ENCODE measurements around the gene PSEN1. TPM values are rescaled to one million over a fixed set of nuclear protein-coding genes. Genes with fewer than 3 reads are reported as not detected.

PSEN1 gene
- total and polyA plus RNA-seq, 2 donors (not counting 3 experiments of a cell fraction or from before 2014, with no cell fraction given), result 16.5 to 36.8 TPM

DNA sequence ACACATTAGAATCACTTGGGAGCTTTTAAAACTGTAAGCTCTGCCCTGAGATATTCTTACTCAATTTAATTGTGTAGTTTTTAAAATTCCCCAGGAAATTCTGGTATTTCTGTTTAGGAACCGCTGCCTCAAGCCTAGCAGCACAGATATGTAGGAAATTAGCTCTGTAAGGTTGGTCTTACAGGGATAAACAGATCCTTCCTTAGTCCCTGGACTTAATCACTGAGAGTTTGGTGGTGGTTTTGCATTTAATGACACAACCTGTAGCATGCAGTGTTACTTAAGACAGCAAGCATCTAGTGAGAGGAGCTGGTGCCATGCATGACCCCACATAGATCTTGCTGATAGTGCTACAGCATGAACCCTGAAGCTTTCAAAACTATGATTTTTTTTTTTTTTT is 81.1 kb downstream of the PSEN1 start:
- ChIA-PET POLR2A (interaction anchor here (1.0 kb wide), 1 partner anchor 10 kb away, joined by 3 read pairs; no protein-coding TSS in a partner anchor), CTCF (interaction anchor here (0.9 to 1.6 kb wide), 4 partner anchors 14 to 78 kb away, joined by 3 to 4 read pairs (median 3); no protein-coding TSS in a partner anchor)
- dilution Hi-C loops (cut with MboI; ENCODE audit: extremely low pct_ligation_motif_present, low sequenced_read_pairs), result no loop called here
- Histone ChIP-seq H3K27ac (ENCODE audit: insufficient read depth, low read depth, low read length) (no peak overlapping the region), H3K4me1 (ENCODE audit: control insufficient read depth, extremely low read depth, insufficient read depth, low read length) (peaks cover 14% of the 10 kb centered on the region), H2AFZ (ENCODE audit: low read depth, low read length) (no peak overlapping the region), H3K36me3 (ENCODE audit: control insufficient read depth in 2 of 2, extremely low read depth in 1 of 2, insufficient read depth in 2 of 2, low read length in 2 of 2) (peaks cover 12 to 13% of the 10 kb centered on the region in 2 experiments), H4K20me1 (replicated peaks; ENCODE audit: control insufficient read depth, extremely low read depth, insufficient read depth, low read length) (no peaks in the 10 kb centered on the region), H3K9me3 (replicated peaks; ENCODE audit: control insufficient read depth, insufficient read depth, low read length) (no peaks in the 10 kb centered on the region), H3K4me2 (ENCODE audit: insufficient read depth, low read length) (no peak overlapping the region), H3K27me3 (ENCODE audit: control insufficient read depth in 2 of 2, insufficient read depth in 2 of 2, low read length in 2 of 2) (no peaks in the 10 kb centered on the region), H3K4me3 (replicated peaks in 1 of 3; ENCODE audit: insufficient read depth in 1 of 3, low read depth in 1 of 3, low read length in 3 of 3) (no peak overlapping the region), H3K9me1 (replicated peaks; ENCODE audit: control insufficient read depth, extremely low read depth, insufficient read depth, low read length) (no peaks in the 10 kb centered on the region), H3K79me2 (ENCODE audit: control insufficient read depth, insufficient read depth, low read length) (no peaks in the 10 kb centered on the region), H3K9ac (replicated peaks; ENCODE audit: extremely low read depth, insufficient read depth, low read length) (no peak overlapping the region)
- intact Hi-C loops (cut with micrococcal nuclease), result loop anchor here (10.0 kb wide), 1 partner anchor 277 kb away; the partner anchor contains the start of gene RIOX1
- no peak for DNase-seq (ENCODE audit: low read depth, low spot score)
- no peak for TF ChIP-seq GATA2 (IDR thresholded peaks at IDR 0.05; ENCODE audit: insufficient read depth, insufficient read length, low read depth, low read length)
- TF ChIP-seq POLR2AphosphoS5 (IDR thresholded peaks at IDR 0.05; ENCODE audit: insufficient read depth, low read depth, low read length), result no peak
- TF ChIP-seq POLR2A (IDR thresholded peaks at IDR 0.05; ENCODE audit: low read depth, low read length), result no peak
- TF ChIP-seq, protein P1, sequence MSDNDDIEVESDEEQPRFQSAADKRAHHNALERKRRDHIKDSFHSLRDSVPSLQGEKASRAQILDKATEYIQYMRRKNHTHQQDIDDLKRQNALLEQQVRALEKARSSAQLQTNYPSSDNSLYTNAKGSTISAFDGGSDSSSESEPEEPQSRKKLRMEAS (IDR thresholded peaks at IDR 0.05; ENCODE audit: insufficient read depth, insufficient read length), result no peak
- TF ChIP-seq MYC (IDR thresholded peaks at IDR 0.05; ENCODE audit: low read depth, low read length), result no peak
- TF ChIP-seq, protein P2, sequence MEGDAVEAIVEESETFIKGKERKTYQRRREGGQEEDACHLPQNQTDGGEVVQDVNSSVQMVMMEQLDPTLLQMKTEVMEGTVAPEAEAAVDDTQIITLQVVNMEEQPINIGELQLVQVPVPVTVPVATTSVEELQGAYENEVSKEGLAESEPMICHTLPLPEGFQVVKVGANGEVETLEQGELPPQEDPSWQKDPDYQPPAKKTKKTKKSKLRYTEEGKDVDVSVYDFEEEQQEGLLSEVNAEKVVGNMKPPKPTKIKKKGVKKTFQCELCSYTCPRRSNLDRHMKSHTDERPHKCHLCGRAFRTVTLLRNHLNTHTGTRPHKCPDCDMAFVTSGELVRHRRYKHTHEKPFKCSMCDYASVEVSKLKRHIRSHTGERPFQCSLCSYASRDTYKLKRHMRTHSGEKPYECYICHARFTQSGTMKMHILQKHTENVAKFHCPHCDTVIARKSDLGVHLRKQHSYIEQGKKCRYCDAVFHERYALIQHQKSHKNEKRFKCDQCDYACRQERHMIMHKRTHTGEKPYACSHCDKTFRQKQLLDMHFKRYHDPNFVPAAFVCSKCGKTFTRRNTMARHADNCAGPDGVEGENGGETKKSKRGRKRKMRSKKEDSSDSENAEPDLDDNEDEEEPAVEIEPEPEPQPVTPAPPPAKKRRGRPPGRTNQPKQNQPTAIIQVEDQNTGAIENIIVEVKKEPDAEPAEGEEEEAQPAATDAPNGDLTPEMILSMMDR (IDR thresholded peaks at IDR 0.05; ENCODE audit: extremely low read depth in 1 of 2, insufficient read depth in 1 of 2, low read depth in 1 of 2, low read length in 2 of 2), result no peak
- no peak for TF ChIP-seq JUN (IDR thresholded peaks at IDR 0.05; ENCODE audit: borderline replicate concordance, insufficient read depth, insufficient read length, low read depth)
- no peak for TF ChIP-seq FOS (IDR thresholded peaks at IDR 0.05; ENCODE audit: borderline replicate concordance, insufficient read depth, low read length)
- no peak for TF ChIP-seq EZH2 (IDR thresholded peaks at IDR 0.05; ENCODE audit: borderline replicate concordance, low read depth, low read length, severe bottlenecking)
- BruUV-seq (replicated peaks), result no TSS peak
- FAIRE-seq, result no peak

Measured in endothelial cell of umbilical vein (primary cell).